Mucosa of stomach (tissue), 1 donor: ENCODE data around the gene PLXNA4.
"Not testable (repeated sequence)": the region's sequence is repeated elsewhere in the genome, so short reads cannot be mapped to it uniquely, and the experiment has no call there.

Source experiments
- H3K27me3 ChIP-seq: one replicate; pipeline ENCODE4 v1.7.0; 2013; ENCODE audit warnings: mild to moderate bottlenecking, low read length; ENCODE audit not compliant: control insufficient read depth, insufficient read depth
- H3K36me3 ChIP-seq: one replicate; pipeline ENCODE4 v1.7.0; 2013; ENCODE audit warnings: low read length; ENCODE audit not compliant: control insufficient read depth, insufficient read depth
- H3K4me1 ChIP-seq: one replicate; pipeline ENCODE4 v1.7.0; 2013; ENCODE audit warnings: mild to moderate bottlenecking, low read length; ENCODE audit not compliant: control insufficient read depth, insufficient read depth
- H3K4me3 ChIP-seq: one replicate; pipeline ENCODE4 v1.7.0; 2013; ENCODE audit warnings: low read length
- H3K9ac ChIP-seq: one replicate; pipeline ENCODE4 v1.7.0; 2013; ENCODE audit warnings: mild to moderate bottlenecking, low read length, moderate library complexity
- H3K9me3 ChIP-seq: one replicate; pipeline ENCODE4 v1.7.0; 2013; ENCODE audit warnings: mild to moderate bottlenecking, low read length, moderate library complexity; ENCODE audit not compliant: control insufficient read depth
- donor health status: Pancreatic carcinoma.

PLXNA4 gene

GRCh38 chr7:132181371-132181770 is 394.9 kb downstream of the PLXNA4 start:
- Histone ChIP-seq H3K9me3 (no peaks in the 10 kb centered on the region), H3K4me1 (peaks cover 16% of the 10 kb centered on the region), H3K36me3 (no peaks in the 10 kb centered on the region), H3K27me3 (no peaks in the 10 kb centered on the region), H3K4me3 (no peak overlapping the region), H3K9ac (no peak overlapping the region)

- Histone ChIP-seq H3K36me3 (no peaks in the 10 kb centered on the region), H3K4me1 (peaks cover 16% of the 10 kb centered on the region), H3K9me3 (no peaks in the 10 kb centered on the region), H3K4me3 (no peak overlapping the region), H3K27me3 (no peaks in the 10 kb centered on the region), H3K9ac (no peak overlapping the region)
Measured at GRCh38 chr7:132180481-132180880, 395.8 kb downstream of the PLXNA4 start.

- H3K4me3 ChIP-seq: no peak overlapping the region
- peaks cover 16% of the 10 kb centered on the region for H3K4me1 ChIP-seq
- no peaks in the 10 kb centered on the region for H3K9me3 ChIP-seq
- H3K27me3 ChIP-seq: no peaks in the 10 kb centered on the region
- H3K36me3 ChIP-seq: no peaks in the 10 kb centered on the region
- no peak overlapping the region for H3K9ac ChIP-seq
Measured at GRCh38 chr7:132179681-132180080, 396.6 kb downstream of the PLXNA4 start.

GRCh38 chr7:132179080-132179430 is 397.2 kb downstream of the PLXNA4 start:
- no peaks in the 10 kb centered on the region for H3K36me3 ChIP-seq
- no peak overlapping the region for H3K4me3 ChIP-seq
- no peaks in the 10 kb centered on the region for H3K9me3 ChIP-seq
- H3K27me3 ChIP-seq: no peaks in the 10 kb centered on the region
- no peak overlapping the region for H3K9ac ChIP-seq
- peaks cover 16% of the 10 kb centered on the region for H3K4me1 ChIP-seq

- not testable (repeated sequence) for H3K9me3 ChIP-seq, H3K4me3 ChIP-seq, H3K27me3 ChIP-seq, H3K36me3 ChIP-seq, H3K9ac ChIP-seq
- peaks cover 16% of the 10 kb centered on the region for H3K4me1 ChIP-seq
Measured at GRCh38 chr7:132178402-132179079, 397.7 kb downstream of the PLXNA4 start.

GRCh38 chr7:132177708-132178401 is 398.4 kb downstream of the PLXNA4 start:
- Histone ChIP-seq H3K4me1 (peaks cover 16% of the 10 kb centered on the region), H3K9ac (no peak overlapping the region)

GRCh38 chr7:132176719-132177118 is 399.6 kb downstream of the PLXNA4 start:
- H3K36me3 ChIP-seq: no peaks in the 10 kb centered on the region
- H3K4me1 ChIP-seq: peaks cover 16% of the 10 kb centered on the region
- no peaks in the 10 kb centered on the region for H3K27me3 ChIP-seq
- no peaks in the 10 kb centered on the region for H3K9me3 ChIP-seq
- no peak overlapping the region for H3K9ac ChIP-seq
- no peak overlapping the region for H3K4me3 ChIP-seq

More at GRCh38 chr7:132177708-132178401, 398.4 kb downstream of the PLXNA4 start:
- H3K4me3 ChIP-seq: no peak overlapping the region
- no peaks in the 10 kb centered on the region for H3K36me3 ChIP-seq
- H3K27me3 ChIP-seq: no peaks in the 10 kb centered on the region
- no peaks in the 10 kb centered on the region for H3K9me3 ChIP-seq

- no peaks in the 10 kb centered on the region for H3K4me1 ChIP-seq
- no peaks in the 10 kb centered on the region for H3K36me3 ChIP-seq
- H3K9ac ChIP-seq: no peak overlapping the region
- no peaks in the 10 kb centered on the region for H3K27me3 ChIP-seq
- H3K9me3 ChIP-seq: no peaks in the 10 kb centered on the region
- H3K4me3 ChIP-seq: no peak overlapping the region
Measured at GRCh38 chr7:132171130-132171576, 405.1 kb downstream of the PLXNA4 start.

- H3K36me3 ChIP-seq: no peaks in the 10 kb centered on the region
- no peaks in the 10 kb centered on the region for H3K27me3 ChIP-seq
- H3K9ac ChIP-seq: no peak overlapping the region
- H3K4me1 ChIP-seq: no peaks in the 10 kb centered on the region
- no peaks in the 10 kb centered on the region for H3K9me3 ChIP-seq
- H3K4me3 ChIP-seq: no peak overlapping the region
Measured at GRCh38 chr7:132169730-132170129, 406.5 kb downstream of the PLXNA4 start.

GRCh38 chr7:132168239-132168638 is 408.0 kb downstream of the PLXNA4 start:
- H3K36me3 ChIP-seq: no peaks in the 10 kb centered on the region
- no peaks in the 10 kb centered on the region for H3K4me1 ChIP-seq
- H3K4me3 ChIP-seq: no peak overlapping the region
- no peak overlapping the region for H3K9ac ChIP-seq
- no peaks in the 10 kb centered on the region for H3K27me3 ChIP-seq
- H3K9me3 ChIP-seq: no peaks in the 10 kb centered on the region

GRCh38 chr7:132165695-132166094 is 410.6 kb downstream of the PLXNA4 start:
- not testable (repeated sequence) for H3K4me3 ChIP-seq, H3K9me3 ChIP-seq, H3K4me1 ChIP-seq, H3K9ac ChIP-seq, H3K27me3 ChIP-seq, H3K36me3 ChIP-seq

GRCh38 chr7:132164558-132165125 is 411.6 kb downstream of the PLXNA4 start:
- no peaks in the 10 kb centered on the region for H3K9me3 ChIP-seq
- no peaks in the 10 kb centered on the region for H3K36me3 ChIP-seq
- H3K4me3 ChIP-seq: no peak overlapping the region
- no peaks in the 10 kb centered on the region for H3K4me1 ChIP-seq
- H3K9ac ChIP-seq: no peak overlapping the region
- no peaks in the 10 kb centered on the region for H3K27me3 ChIP-seq
